Measurements from ENCODE around the gene ARHGEF33.

Gene ARHGEF33

GRCh38 chr2:38876407-38876806 is 13.3 kb upstream of the ARHGEF33 start:
- H3K36me3 ChIP-seq (ENCODE audit: control insufficient read depth, insufficient read depth, low read length) = no peaks in the 10 kb centered on the region
- no peak overlapping the region for H3K27ac ChIP-seq (ENCODE audit: low read length)
- DNase-seq (ENCODE audit: low read depth, low spot score) = no peak
- no peaks in the 10 kb centered on the region for H3K9me3 ChIP-seq (ENCODE audit: control insufficient read depth, insufficient read depth, low read length)
- no peaks in the 10 kb centered on the region; the same call in 1 of the 2 replicates for H3K4me1 ChIP-seq (ENCODE audit: control insufficient read depth, insufficient read depth, low read length)
- H3K27me3 ChIP-seq (ENCODE audit: control insufficient read depth, insufficient read depth, low read length) = no peaks in the 10 kb centered on the region
- H3K4me3 ChIP-seq (ENCODE audit: low read length) = peak overlapping the region; percentile 82; the same call in 1 of the 2 replicates
- WGBS (ENCODE audit: insufficient coverage, insufficient read length) = no CpG with 5 or more reads among the region's 10 CpGs

GRCh38 chr2:38886063-38886462 is 3.6 kb upstream of the ARHGEF33 start:
- Histone ChIP-seq H3K27ac (ENCODE audit: low read length) (no peak overlapping the region), H3K36me3 (ENCODE audit: control insufficient read depth, insufficient read depth, low read length) (no peaks in the 10 kb centered on the region), H3K4me1 (ENCODE audit: control insufficient read depth, insufficient read depth, low read length) (no peaks in the 10 kb centered on the region), H3K9me3 (ENCODE audit: control insufficient read depth, insufficient read depth, low read length) (no peaks in the 10 kb centered on the region), H3K27me3 (ENCODE audit: control insufficient read depth, insufficient read depth, low read length) (no peaks in the 10 kb centered on the region), H3K4me3 (ENCODE audit: low read length) (no peak overlapping the region)
- DNase-seq (ENCODE audit: low read depth, low spot score) = no peak

- Histone ChIP-seq H3K36me3 (ENCODE audit: control insufficient read depth, insufficient read depth, low read length) (no peaks in the 10 kb centered on the region), H3K27me3 (ENCODE audit: control insufficient read depth, insufficient read depth, low read length) (no peaks in the 10 kb centered on the region), H3K9me3 (ENCODE audit: control insufficient read depth, insufficient read depth, low read length) (no peaks in the 10 kb centered on the region), H3K27ac (ENCODE audit: low read length) (no peak overlapping the region), H3K4me3 (ENCODE audit: low read length) (no peak overlapping the region), H3K4me1 (ENCODE audit: control insufficient read depth, insufficient read depth, low read length) (no peaks in the 10 kb centered on the region)
- WGBS (ENCODE audit: insufficient coverage, insufficient read length) = no CpG with 5 or more reads among the region's 4 CpGs
- no peak for DNase-seq (ENCODE audit: low read depth, low spot score)
These were observed 2.3 kb upstream of the ARHGEF33 start for GRCh38 chr2:38887347-38887746.

GRCh38 chr2:38887902-38888554 is 1.6 kb upstream of the ARHGEF33 start:
- no peaks in the 10 kb centered on the region for H3K9me3 ChIP-seq (ENCODE audit: control insufficient read depth, insufficient read depth, low read length)
- no peaks in the 10 kb centered on the region for H3K4me1 ChIP-seq (ENCODE audit: control insufficient read depth, insufficient read depth, low read length)
- WGBS (ENCODE audit: insufficient coverage, insufficient read length) = no CpG with 5 or more reads among the region's 1 CpG
- no peak overlapping the region for H3K4me3 ChIP-seq (ENCODE audit: low read length)
- no peak for DNase-seq (ENCODE audit: low read depth, low spot score)
- H3K27me3 ChIP-seq (ENCODE audit: control insufficient read depth, insufficient read depth, low read length) = no peaks in the 10 kb centered on the region
- no peak overlapping the region for H3K27ac ChIP-seq (ENCODE audit: low read length)
- no peaks in the 10 kb centered on the region for H3K36me3 ChIP-seq (ENCODE audit: control insufficient read depth, insufficient read depth, low read length)

GRCh38 chr2:38889045-38889444 is 630 bp upstream of the ARHGEF33 start:
- Histone ChIP-seq H3K27me3 (ENCODE audit: control insufficient read depth, insufficient read depth, low read length) (no peaks in the 10 kb centered on the region), H3K27ac (ENCODE audit: low read length) (no peak overlapping the region), H3K4me3 (ENCODE audit: low read length) (no peak overlapping the region), H3K9me3 (ENCODE audit: control insufficient read depth, insufficient read depth, low read length) (no peaks in the 10 kb centered on the region), H3K4me1 (ENCODE audit: control insufficient read depth, insufficient read depth, low read length) (no peaks in the 10 kb centered on the region), H3K36me3 (ENCODE audit: control insufficient read depth, insufficient read depth, low read length) (no peaks in the 10 kb centered on the region)
- no peak for DNase-seq (ENCODE audit: low read depth, low spot score)

GRCh38 chr2:38892819-38893218 is 3.1 kb downstream of the ARHGEF33 start:
- no peak overlapping the region for H3K27ac ChIP-seq (ENCODE audit: low read length)
- no peaks in the 10 kb centered on the region for H3K9me3 ChIP-seq (ENCODE audit: control insufficient read depth, insufficient read depth, low read length)
- DNase-seq (ENCODE audit: low read depth, low spot score) = no peak
- no peaks in the 10 kb centered on the region for H3K36me3 ChIP-seq (ENCODE audit: control insufficient read depth, insufficient read depth, low read length)
- H3K4me3 ChIP-seq (ENCODE audit: low read length) = no peak overlapping the region
- no peaks in the 10 kb centered on the region for H3K27me3 ChIP-seq (ENCODE audit: control insufficient read depth, insufficient read depth, low read length)
- H3K4me1 ChIP-seq (ENCODE audit: control insufficient read depth, insufficient read depth, low read length) = no peaks in the 10 kb centered on the region

GRCh38 chr2:38898256-38898655 is 8.6 kb downstream of the ARHGEF33 start:
- H3K4me1 ChIP-seq (ENCODE audit: control insufficient read depth, insufficient read depth, low read length) = no peaks in the 10 kb centered on the region
- no peaks in the 10 kb centered on the region for H3K27me3 ChIP-seq (ENCODE audit: control insufficient read depth, insufficient read depth, low read length)
- no peaks in the 10 kb centered on the region for H3K36me3 ChIP-seq (ENCODE audit: control insufficient read depth, insufficient read depth, low read length)
- no peaks in the 10 kb centered on the region for H3K9me3 ChIP-seq (ENCODE audit: control insufficient read depth, insufficient read depth, low read length)
- DNase-seq (ENCODE audit: low read depth, low spot score) = no peak
- no peak overlapping the region for H3K4me3 ChIP-seq (ENCODE audit: low read length)
- no CpG with 5 or more reads among the region's 5 CpGs for WGBS (ENCODE audit: insufficient coverage, insufficient read length)
- H3K27ac ChIP-seq (ENCODE audit: low read length) = no peak overlapping the region

- Histone ChIP-seq H3K27ac (ENCODE audit: low read length) (no peak overlapping the region), H3K36me3 (ENCODE audit: control insufficient read depth, insufficient read depth, low read length) (no peaks in the 10 kb centered on the region), H3K4me1 (ENCODE audit: control insufficient read depth, insufficient read depth, low read length) (no peaks in the 10 kb centered on the region), H3K4me3 (ENCODE audit: low read length) (no peak overlapping the region), H3K9me3 (ENCODE audit: control insufficient read depth, insufficient read depth, low read length) (no peaks in the 10 kb centered on the region), H3K27me3 (ENCODE audit: control insufficient read depth, insufficient read depth, low read length) (no peaks in the 10 kb centered on the region)
- WGBS (ENCODE audit: insufficient coverage, insufficient read length) = no CpG with 5 or more reads among the region's 1 CpG
- no peak for DNase-seq (ENCODE audit: low read depth, low spot score)
These were observed 11.1 kb downstream of the ARHGEF33 start for GRCh38 chr2:38900726-38901125.

- H3K9me3 ChIP-seq (ENCODE audit: control insufficient read depth, insufficient read depth, low read length) = no peaks in the 10 kb centered on the region
- H3K4me1 ChIP-seq (ENCODE audit: control insufficient read depth, insufficient read depth, low read length) = no peaks in the 10 kb centered on the region
- H3K36me3 ChIP-seq (ENCODE audit: control insufficient read depth, insufficient read depth, low read length) = no peaks in the 10 kb centered on the region
- no peak for DNase-seq (ENCODE audit: low read depth, low spot score)
- H3K27ac ChIP-seq (ENCODE audit: low read length) = no peak overlapping the region
- WGBS (ENCODE audit: insufficient coverage, insufficient read length) = no CpG with 5 or more reads among the region's 2 CpGs
- H3K4me3 ChIP-seq (ENCODE audit: low read length) = no peak overlapping the region
- H3K27me3 ChIP-seq (ENCODE audit: control insufficient read depth, insufficient read depth, low read length) = no peaks in the 10 kb centered on the region
These were observed 15.6 kb downstream of the ARHGEF33 start for GRCh38 chr2:38905251-38905650.

GRCh38 chr2:38907242-38907641 is 17.6 kb downstream of the ARHGEF33 start:
- H3K27me3 ChIP-seq (ENCODE audit: control insufficient read depth, insufficient read depth, low read length) = no peaks in the 10 kb centered on the region
- H3K36me3 ChIP-seq (ENCODE audit: control insufficient read depth, insufficient read depth, low read length) = no peaks in the 10 kb centered on the region
- H3K4me3 ChIP-seq (ENCODE audit: low read length) = no peak overlapping the region
- H3K4me1 ChIP-seq (ENCODE audit: control insufficient read depth, insufficient read depth, low read length) = no peaks in the 10 kb centered on the region
- no peak for DNase-seq (ENCODE audit: low read depth, low spot score)
- no peaks in the 10 kb centered on the region for H3K9me3 ChIP-seq (ENCODE audit: control insufficient read depth, insufficient read depth, low read length)
- WGBS (ENCODE audit: insufficient coverage, insufficient read length) = no CpG with 5 or more reads among the region's 1 CpG
- H3K27ac ChIP-seq (ENCODE audit: low read length) = no peak overlapping the region

GRCh38 chr2:38907743-38908562 is 18.3 kb downstream of the ARHGEF33 start:
- no peak overlapping the region for H3K27ac ChIP-seq (ENCODE audit: low read length)
- WGBS (ENCODE audit: insufficient coverage, insufficient read length) = no CpG with 5 or more reads among the region's 2 CpGs
- no peaks in the 10 kb centered on the region for H3K9me3 ChIP-seq (ENCODE audit: control insufficient read depth, insufficient read depth, low read length)
- no peaks in the 10 kb centered on the region for H3K4me1 ChIP-seq (ENCODE audit: control insufficient read depth, insufficient read depth, low read length)
- no peaks in the 10 kb centered on the region for H3K27me3 ChIP-seq (ENCODE audit: control insufficient read depth, insufficient read depth, low read length)
- no peak overlapping the region for H3K4me3 ChIP-seq (ENCODE audit: low read length)
- no peak for DNase-seq (ENCODE audit: low read depth, low spot score)
- H3K36me3 ChIP-seq (ENCODE audit: control insufficient read depth, insufficient read depth, low read length) = no peaks in the 10 kb centered on the region

Data from iPS DF 6.9 (cell line).